Measurements from ENCODE around the gene SCN9A. TPM values are rescaled to one million over a fixed set of nuclear protein-coding genes. Genes with fewer than 3 reads are reported as not detected.

SCN9A gene
- total and polyA plus RNA-seq, 9 of the 15 experiments (the other 6 are each of a cell fraction or from before 2014, with no cell fraction given): 1.4 to 22.8 (median 7.1) TPM

GRCh38 chr2:166193407-166193806 lies 182.3 kb downstream of the SCN9A start:
- TF ChIP-seq ATF1 (CRISPR knock-in tag; IDR thresholded peaks at IDR 0.05) (no peak), ATF1 (tag; IDR thresholded peaks at IDR 0.05) (no peak), HNRNPH1 (optimal IDR thresholded peaks at IDR 0.05; ENCODE audit: low read depth, low read length) (no peak), SPI1 (IDR thresholded peaks at IDR 0.05; ENCODE audit: borderline replicate concordance, low read depth, low read length) (no peak), SLC30A9 (CRISPR knock-in tag; IDR thresholded peaks at IDR 0.05) (no peak), ZNF589 (CRISPR knock-in tag; IDR thresholded peaks at IDR 0.05; ENCODE audit: low read depth) (no peak), CREB1 (IDR thresholded peaks at IDR 0.05) (no peak), CREB1 (CRISPR knock-in tag; IDR thresholded peaks at IDR 0.05) (no peak), RBBP5 (IDR thresholded peaks at IDR 0.05; ENCODE audit: borderline replicate concordance, insufficient read depth, low read length, poor library complexity, severe bottlenecking) (no peak), ZC3H4 (CRISPR knock-in tag; IDR thresholded peaks at IDR 0.05; ENCODE audit: borderline replicate concordance) (no peak), HNRNPL (IDR thresholded peaks at IDR 0.05; ENCODE audit: low read depth, low read length) (no peak), ZNF408 (CRISPR knock-in tag; IDR thresholded peaks at IDR 0.05; ENCODE audit: low read depth) (no peak), E2F3 (CRISPR knock-in tag; IDR thresholded peaks at IDR 0.05) (no peak)
- TF ChIP-seq, protein P1, sequence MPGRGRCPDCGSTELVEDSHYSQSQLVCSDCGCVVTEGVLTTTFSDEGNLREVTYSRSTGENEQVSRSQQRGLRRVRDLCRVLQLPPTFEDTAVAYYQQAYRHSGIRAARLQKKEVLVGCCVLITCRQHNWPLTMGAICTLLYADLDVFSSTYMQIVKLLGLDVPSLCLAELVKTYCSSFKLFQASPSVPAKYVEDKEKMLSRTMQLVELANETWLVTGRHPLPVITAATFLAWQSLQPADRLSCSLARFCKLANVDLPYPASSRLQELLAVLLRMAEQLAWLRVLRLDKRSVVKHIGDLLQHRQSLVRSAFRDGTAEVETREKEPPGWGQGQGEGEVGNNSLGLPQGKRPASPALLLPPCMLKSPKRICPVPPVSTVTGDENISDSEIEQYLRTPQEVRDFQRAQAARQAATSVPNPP (IDR thresholded peaks at IDR 0.05; ENCODE audit: borderline replicate concordance, insufficient read depth, insufficient read length): no peak
- TF ChIP-seq, protein P2, sequence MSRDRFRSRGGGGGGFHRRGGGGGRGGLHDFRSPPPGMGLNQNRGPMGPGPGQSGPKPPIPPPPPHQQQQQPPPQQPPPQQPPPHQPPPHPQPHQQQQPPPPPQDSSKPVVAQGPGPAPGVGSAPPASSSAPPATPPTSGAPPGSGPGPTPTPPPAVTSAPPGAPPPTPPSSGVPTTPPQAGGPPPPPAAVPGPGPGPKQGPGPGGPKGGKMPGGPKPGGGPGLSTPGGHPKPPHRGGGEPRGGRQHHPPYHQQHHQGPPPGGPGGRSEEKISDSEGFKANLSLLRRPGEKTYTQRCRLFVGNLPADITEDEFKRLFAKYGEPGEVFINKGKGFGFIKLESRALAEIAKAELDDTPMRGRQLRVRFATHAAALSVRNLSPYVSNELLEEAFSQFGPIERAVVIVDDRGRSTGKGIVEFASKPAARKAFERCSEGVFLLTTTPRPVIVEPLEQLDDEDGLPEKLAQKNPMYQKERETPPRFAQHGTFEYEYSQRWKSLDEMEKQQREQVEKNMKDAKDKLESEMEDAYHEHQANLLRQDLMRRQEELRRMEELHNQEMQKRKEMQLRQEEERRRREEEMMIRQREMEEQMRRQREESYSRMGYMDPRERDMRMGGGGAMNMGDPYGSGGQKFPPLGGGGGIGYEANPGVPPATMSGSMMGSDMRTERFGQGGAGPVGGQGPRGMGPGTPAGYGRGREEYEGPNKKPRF (IDR thresholded peaks at IDR 0.05; ENCODE audit: low read depth, low read length): no peak
- TF ChIP-seq, protein P3, sequence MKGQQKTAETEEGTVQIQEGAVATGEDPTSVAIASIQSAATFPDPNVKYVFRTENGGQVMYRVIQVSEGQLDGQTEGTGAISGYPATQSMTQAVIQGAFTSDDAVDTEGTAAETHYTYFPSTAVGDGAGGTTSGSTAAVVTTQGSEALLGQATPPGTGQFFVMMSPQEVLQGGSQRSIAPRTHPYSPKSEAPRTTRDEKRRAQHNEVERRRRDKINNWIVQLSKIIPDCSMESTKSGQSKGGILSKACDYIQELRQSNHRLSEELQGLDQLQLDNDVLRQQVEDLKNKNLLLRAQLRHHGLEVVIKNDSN (CRISPR knock-in tag; IDR thresholded peaks at IDR 0.05): no peak
- TF ChIP-seq, protein P4, sequence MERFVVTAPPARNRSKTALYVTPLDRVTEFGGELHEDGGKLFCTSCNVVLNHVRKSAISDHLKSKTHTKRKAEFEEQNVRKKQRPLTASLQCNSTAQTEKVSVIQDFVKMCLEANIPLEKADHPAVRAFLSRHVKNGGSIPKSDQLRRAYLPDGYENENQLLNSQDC (CRISPR knock-in tag; IDR thresholded peaks at IDR 0.05): no peak

More at GRCh38 chr2:166193407-166193806, 182.3 kb downstream of the SCN9A start:
- Histone ChIP-seq H3K79me2 (ENCODE audit: control insufficient read depth, insufficient read depth, low read length) (no peaks in the 10 kb centered on the region), H3K4me3 (no peak overlapping the region), H3K27me3 (ENCODE audit: control insufficient read depth in 2 of 2, insufficient read depth in 2 of 2, low read length in 2 of 2) (no peaks in the 10 kb centered on the region), H3K36me3 (ENCODE audit: control insufficient read depth, insufficient read depth, low read length) (no peaks in the 10 kb centered on the region), H4K20me1 (replicated peaks; ENCODE audit: control insufficient read depth, insufficient read depth, low read length) (no peaks in the 10 kb centered on the region), H3K4me1 (replicated peaks in 1 of 2; ENCODE audit: control insufficient read depth in 2 of 2, insufficient read depth in 2 of 2, low read length in 2 of 2) (no peaks in the 10 kb centered on the region), H3K4me2 (ENCODE audit: insufficient read depth, low read length) (no peak overlapping the region), H3K9ac (ENCODE audit: insufficient read depth in 1 of 2, low read depth in 2 of 2, low read length in 2 of 2) (no peak overlapping the region), H3K27ac (ENCODE audit: extremely low read depth, low read depth, low read length) (no peak overlapping the region), H3K9me1 (ENCODE audit: control insufficient read depth, insufficient read depth, low read length) (no peaks in the 10 kb centered on the region), H2AFZ (ENCODE audit: low read depth, low read length) (no peak overlapping the region), H3K9me3 (replicated peaks; ENCODE audit: control insufficient read depth, insufficient read depth, low read depth, low read length) (no peaks in the 10 kb centered on the region)
- CTCF ChIA-PET (ENCODE audit: low intra/inter-chr PET ratio): no interaction called here
- BruUV-seq (replicated peaks): no TSS peak
- DNase-seq (ENCODE audit: extremely low read depth in 1 of 4, low spot score in 3 of 4) (no peak), ATAC-seq (no peak), FAIRE-seq (no peak)
- POLR2A ChIA-PET: interaction anchor here (0.7 to 1.4 kb wide), 3 partner anchors 9 to 32 kb away, joined by 3 to 4 read pairs (median 3); no protein-coding TSS in a partner anchor
- in situ Hi-C loops (cut with MboI): no loop called here
- intact Hi-C loops (cut with micrococcal nuclease): no loop called here
- 17% methylated on average over 2 of the region's 2 CpGs for WGBS (ENCODE audit: insufficient coverage, low coverage, missing lambda C conversion rate)
